Measurements from ENCODE around the gene STPG3. TPM values are rescaled to one million over a fixed set of nuclear protein-coding genes. Genes with fewer than 3 reads are reported as not detected.
A peak's percentile ranks its signal among the peaks of the same experiment; 100 is the strongest.

Gene STPG3
- total and polyA plus RNA-seq, 9 of the 15 experiments (the other 6 are each of a cell fraction or from before 2014, with no cell fraction given), result not detected

DNA sequence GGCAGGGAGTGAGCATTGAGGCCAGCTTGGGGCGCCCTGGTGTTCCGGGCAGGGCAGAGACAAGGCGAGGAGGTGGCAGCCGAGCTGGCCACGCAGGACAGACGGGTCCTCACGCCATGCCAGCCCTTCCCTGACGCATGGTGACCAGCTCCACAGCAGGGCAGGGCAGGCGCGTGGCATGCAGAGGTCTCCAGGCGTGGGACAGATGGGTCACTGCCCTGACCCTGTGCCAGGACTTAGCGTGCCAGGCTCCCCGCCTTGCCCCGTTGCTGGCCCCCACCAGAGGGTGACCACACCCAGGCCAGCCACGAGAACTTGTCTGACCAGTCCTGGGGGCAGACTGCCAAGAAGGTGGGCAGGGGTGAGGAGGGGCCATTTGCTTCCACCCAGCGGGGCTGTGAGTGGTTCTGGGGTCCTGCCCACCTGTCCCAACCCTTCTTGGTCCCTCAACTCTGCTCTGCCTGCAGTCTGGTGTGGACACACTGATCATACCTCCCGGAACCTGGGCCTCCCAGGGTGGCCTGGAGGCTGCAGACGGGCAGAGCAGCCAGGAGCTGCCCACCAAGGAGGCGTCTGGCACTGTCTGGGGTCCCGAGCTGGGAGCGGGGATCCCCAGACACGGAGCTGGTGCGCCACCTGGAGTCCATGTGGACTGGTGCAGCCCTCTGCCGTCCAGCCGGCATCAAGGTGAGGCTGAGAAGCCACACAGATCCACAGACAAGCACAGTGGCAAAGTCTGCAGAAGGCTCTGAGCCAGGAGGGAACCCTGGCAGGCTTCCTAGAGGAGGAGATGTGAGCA, 23.8 kb upstream of the STPG3 start, which contains the start of gene RNF224 (continued):
- TF ChIP-seq NFYB (IDR thresholded peaks at IDR 0.05; ENCODE audit: extremely low read depth, insufficient read length), result no peak
- no peak for TF ChIP-seq ZNF740 (CRISPR knock-in tag; IDR thresholded peaks at IDR 0.05)
- no peak for TF ChIP-seq ZNF740 (tag; IDR thresholded peaks at IDR 0.05)
- no peak for TF ChIP-seq ATF7 (IDR thresholded peaks at IDR 0.05)
- TF ChIP-seq MED1 (CRISPR knock-in tag; IDR thresholded peaks at IDR 0.05; ENCODE audit: borderline replicate concordance), result no peak
- TF ChIP-seq MYNN (IDR thresholded peaks at IDR 0.05), result no peak
- no peak for TF ChIP-seq MYNN (CRISPR knock-in tag; IDR thresholded peaks at IDR 0.05)
- 0 out of 2 replicates have a peak, but pooled peaks have one; percentile 12 for TF ChIP-seq ZNF384 (IDR thresholded peaks at IDR 0.05; ENCODE audit: low read depth, low read length)
- no peak for TF ChIP-seq ZNF561 (CRISPR knock-in tag; conservative IDR thresholded peaks at IDR 0.05)
- TF ChIP-seq NFE2 (IDR thresholded peaks at IDR 0.05; ENCODE audit: low read depth), result no peak
- TF ChIP-seq STAG1 (CRISPR knock-in tag; IDR thresholded peaks at IDR 0.05; ENCODE audit: borderline replicate concordance), result peak; percentile 86
- TF ChIP-seq JUN (IDR thresholded peaks at IDR 0.05; ENCODE audit: borderline replicate concordance, low read depth, low read length), result 0 out of 2 replicates have a peak, but pooled peaks have one; percentile 8
- no peak for TF ChIP-seq JUN (CRISPR knock-in tag; IDR thresholded peaks at IDR 0.05; ENCODE audit: borderline replicate concordance)
- TF ChIP-seq, protein P1, sequence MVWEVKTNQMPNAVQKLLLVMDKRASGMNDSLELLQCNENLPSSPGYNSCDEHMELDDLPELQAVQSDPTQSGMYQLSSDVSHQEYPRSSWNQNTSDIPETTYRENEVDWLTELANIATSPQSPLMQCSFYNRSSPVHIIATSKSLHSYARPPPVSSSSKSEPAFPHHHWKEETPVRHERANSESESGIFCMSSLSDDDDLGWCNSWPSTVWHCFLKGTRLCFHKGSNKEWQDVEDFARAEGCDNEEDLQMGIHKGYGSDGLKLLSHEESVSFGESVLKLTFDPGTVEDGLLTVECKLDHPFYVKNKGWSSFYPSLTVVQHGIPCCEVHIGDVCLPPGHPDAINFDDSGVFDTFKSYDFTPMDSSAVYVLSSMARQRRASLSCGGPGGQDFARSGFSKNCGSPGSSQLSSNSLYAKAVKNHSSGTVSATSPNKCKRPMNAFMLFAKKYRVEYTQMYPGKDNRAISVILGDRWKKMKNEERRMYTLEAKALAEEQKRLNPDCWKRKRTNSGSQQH (CRISPR knock-in tag; IDR thresholded peaks at IDR 0.05), result no peak
- peak; percentile 26; the same call in 1 of the 2 replicates for TF ChIP-seq ATF4 (CRISPR knock-in tag; IDR thresholded peaks at IDR 0.05)
- TF ChIP-seq E2F6 (IDR thresholded peaks at IDR 0.05; ENCODE audit: borderline replicate concordance in 1 of 2, extremely low read depth in 1 of 2, insufficient read depth in 1 of 2, insufficient read length in 1 of 2, low read depth in 1 of 2, low read length in 1 of 2, poor library complexity in 1 of 2, severe bottlenecking in 1 of 2), result no peak
- TF ChIP-seq MYBL2 (IDR thresholded peaks at IDR 0.05; ENCODE audit: low read depth), result no peak
- TF ChIP-seq MYBL2 (CRISPR knock-in tag; IDR thresholded peaks at IDR 0.05; ENCODE audit: borderline replicate concordance), result no peak
- TF ChIP-seq SMC3 (conservative IDR thresholded peaks at IDR 0.05; ENCODE audit: insufficient read depth, low read depth, low read length), result peak; percentile 97
- peak; percentile 76; the same call in 1 of the 2 replicates for TF ChIP-seq ZNF444 (CRISPR knock-in tag; IDR thresholded peaks at IDR 0.05)
- TF ChIP-seq SRSF3 (IDR thresholded peaks at IDR 0.05; ENCODE audit: insufficient read depth, low read length), result no peak
- peak; percentile 41; the same call in 1 of the 2 replicates for TF ChIP-seq MYC (IDR thresholded peaks at IDR 0.05; ENCODE audit: low read depth, low read length)
- TF ChIP-seq MYC (CRISPR knock-in tag; IDR thresholded peaks at IDR 0.05; ENCODE audit: borderline replicate concordance, low read depth), result no peak
